H1 (cell line): ENCODE measurements around the gene BBLN. TPM values are rescaled to one million over a fixed set of nuclear protein-coding genes. Genes with fewer than 3 reads are reported as not detected.
A peak's percentile ranks its signal among the peaks of the same experiment; 100 is the strongest.

Experiments used
- CTCF ChIA-PET: fragments of 300-600 bp; sonication (Branson Sonifier 250); formaldehyde crosslinking; loops from one replicate; lab custom pipeline; 2021; ENCODE audit not compliant: partially characterized antibody; lab: Charles Lee
- POLR2A ChIA-PET: fragments of 300-600 bp; sonication (Branson Sonifier 250); formaldehyde crosslinking; loops from one replicate; lab custom pipeline; 2021; ENCODE audit warnings: inconsistent platforms; ENCODE audit not compliant: partially characterized antibody; lab: Charles Lee
- DNase-seq, 2 experiments: peaks; one replicate each; pipeline versions ENCODE4 v3.0.0 to v3.0.0-alpha.2; 2010 to 2022; ENCODE audit warnings: low spot score in 2 of 2, low read depth in 1 of 2, mixed read lengths in 1 of 2
- FAIRE-seq: peaks from 2 replicates; lab custom pipeline; 2011; peaks lifted over from hg19 to GRCh38; lab: Jason Lieb, UNC
- H2AFZ ChIP-seq: 2 replicates; pipeline ENCODE4 v1.8.1; 2012; ENCODE audit warnings: low read length, inconsistent platforms
- H2AK5ac ChIP-seq: 2 replicates; pipeline ENCODE4 v1.6.1; 2013; ENCODE audit warnings: low read depth, low read length
- H2BK120ac ChIP-seq: replicated peaks from 2 replicates; pipeline ENCODE3; 2013; ENCODE audit warnings: low read depth, low read length, inconsistent platforms
- H2BK12ac ChIP-seq: 2 replicates; pipeline ENCODE4 v1.6.1; 2013; ENCODE audit warnings: low read depth, low read length
- H2BK15ac ChIP-seq: 2 replicates; pipeline ENCODE4 v1.6.1; 2013; ENCODE audit warnings: low read length
- H2BK20ac ChIP-seq: 2 replicates; pipeline ENCODE4 v1.6.1; 2013; ENCODE audit warnings: low read length
- H2BK5ac ChIP-seq: 2 replicates; pipeline ENCODE4 v1.6.1; 2013; ENCODE audit warnings: low read depth, low read length
- H3K14ac ChIP-seq: 2 replicates; pipeline ENCODE4 v1.6.1; 2013; ENCODE audit warnings: inconsistent platforms; ENCODE audit not compliant: insufficient read length
- H3K18ac ChIP-seq: 2 replicates; pipeline ENCODE4 v1.6.1; 2013; ENCODE audit warnings: low read length; ENCODE audit errors: extremely low read depth
- H3K23ac ChIP-seq: 2 replicates; pipeline ENCODE4 v1.6.1; 2013; ENCODE audit warnings: inconsistent platforms; ENCODE audit not compliant: insufficient read length
- H3K23me2 ChIP-seq: 2 replicates; pipeline ENCODE4 v1.6.1; 2013; ENCODE audit warnings: low read depth, low read length
- H3K27ac ChIP-seq: 2 replicates; pipeline ENCODE4 v1.6.1; 2011; ENCODE audit warnings: low read depth, low read length, inconsistent platforms
- H3K27me3 ChIP-seq, 4 experiments: replicated peaks in 1 of 4; 1 replicate in 1 of 4; 2 replicates in 3 of 4; pipeline versions ENCODE4 v1.6.1 to v1.8.1; 2011 to 2013; ENCODE audit warnings: low read length in 3 of 4, mild to moderate bottlenecking in 3 of 4, inconsistent platforms in 2 of 4, mixed read lengths in 2 of 4, moderate library complexity in 1 of 4; ENCODE audit not compliant: control insufficient read depth in 3 of 4, insufficient read depth in 3 of 4; ENCODE audit errors: extremely low read depth in 1 of 4
- H3K36me3 ChIP-seq, 4 experiments: 2 replicates each; pipeline versions ENCODE4 v1.6.1 to v1.8.1; 2011 to 2013; ENCODE audit warnings: mild to moderate bottlenecking in 4 of 4, low read length in 3 of 4, moderate library complexity in 2 of 4, control low read depth in 1 of 4, inconsistent platforms in 1 of 4; ENCODE audit not compliant: insufficient read depth in 4 of 4, control insufficient read depth in 2 of 4
- H3K4ac ChIP-seq: replicated peaks from 2 replicates; pipeline ENCODE3; 2013; ENCODE audit warnings: low read length, low read depth, mixed read lengths, inconsistent platforms; ENCODE audit not compliant: insufficient read length
- H3K4me1 ChIP-seq, 4 experiments: replicated peaks in 1 of 4; 1 replicate in 1 of 4; 2 replicates in 3 of 4; pipeline versions ENCODE4 v1.6.1 to v1.8.1; 2011 to 2013; ENCODE audit warnings: low read length in 3 of 4, inconsistent platforms in 2 of 4, mixed read lengths in 1 of 4; ENCODE audit not compliant: insufficient read depth in 4 of 4, control insufficient read depth in 3 of 4
- H3K4me2 ChIP-seq, 2 experiments: 2 replicates each; pipeline versions ENCODE4 v1.6.1 to v1.8.1; 2011 to 2013; ENCODE audit warnings: low read depth in 2 of 2, low read length in 2 of 2, control low read depth in 1 of 2, inconsistent platforms in 1 of 2, mild to moderate bottlenecking in 1 of 2; ENCODE audit not compliant: insufficient read depth in 1 of 2
- H3K4me3 ChIP-seq, 4 experiments: fragments of 200-600, 300-600 bp in 1 of 4; sonication (generic), shearing (Covaris generic), sonication (Bioruptor Twin) in 1 of 4; 2 replicates each; pipeline versions ENCODE4 v1.5.1 to v1.8.1; 2011 to 2016; ENCODE audit warnings: low read length in 4 of 4, low read depth in 3 of 4, control low read depth in 2 of 4, inconsistent platforms in 2 of 4, mild to moderate bottlenecking in 2 of 4, mixed read lengths in 1 of 4, moderate library complexity in 1 of 4; ENCODE audit not compliant: insufficient read depth in 2 of 4; ENCODE audit errors: extremely low read depth in 1 of 4
- H3K56ac ChIP-seq: replicated peaks from 2 replicates; pipeline ENCODE3; 2013; ENCODE audit warnings: low read depth, mild to moderate bottlenecking, mixed read lengths, low read length, inconsistent platforms; ENCODE audit not compliant: insufficient read length
- H3K79me1 ChIP-seq: 2 replicates; pipeline ENCODE4 v1.6.1; 2013; ENCODE audit warnings: low read depth, low read length, control low read depth
- H3K79me2 ChIP-seq, 2 experiments: 2 replicates each; pipeline versions ENCODE4 v1.6.1 to v1.8.1; 2012 to 2013; ENCODE audit warnings: low read length in 2 of 2, mild to moderate bottlenecking in 2 of 2, inconsistent platforms in 1 of 2; ENCODE audit not compliant: insufficient read depth in 2 of 2, control insufficient read depth in 1 of 2
- H3K9ac ChIP-seq, 4 experiments: replicated peaks in 1 of 4; 1 replicate in 1 of 4; 2 replicates in 3 of 4; pipeline versions ENCODE4 v1.6.1 to v1.8.1; 2011 to 2013; ENCODE audit warnings: low read depth in 3 of 4, low read length in 3 of 4, control low read depth in 2 of 4, mild to moderate bottlenecking in 2 of 4, moderate library complexity in 2 of 4, inconsistent platforms in 1 of 4; ENCODE audit errors: extremely low read depth in 1 of 4
- H3K9me3 ChIP-seq, 2 experiments: 2 replicates each; pipeline versions ENCODE4 v1.6.1 to v1.8.1; 2012 to 2013; ENCODE audit warnings: mild to moderate bottlenecking in 2 of 2, moderate library complexity in 2 of 2, control low read depth in 1 of 2, inconsistent platforms in 1 of 2, low read depth in 1 of 2, low read length in 1 of 2, mixed read lengths in 1 of 2; ENCODE audit not compliant: insufficient read depth in 2 of 2
- H4K20me1 ChIP-seq, 2 experiments: replicated peaks in 1 of 2; 2 replicates each; pipeline versions ENCODE3 to v1.8.1; 2011 to 2013; ENCODE audit warnings: inconsistent platforms in 2 of 2, low read length in 2 of 2, mild to moderate bottlenecking in 1 of 2; ENCODE audit not compliant: insufficient read depth in 2 of 2, control insufficient read depth in 1 of 2
- H4K5ac ChIP-seq: 2 replicates; pipeline ENCODE4 v1.6.1; 2013; ENCODE audit warnings: low read length, low read depth, mixed read lengths, inconsistent platforms; ENCODE audit not compliant: insufficient read length
- H4K8ac ChIP-seq: 2 replicates; pipeline ENCODE4 v1.8.0; 2013; ENCODE audit warnings: mild to moderate bottlenecking, moderate library complexity, low read length, inconsistent platforms; ENCODE audit not compliant: insufficient read depth; ENCODE audit errors: extremely low read depth
- H4K91ac ChIP-seq: replicated peaks from 2 replicates; pipeline ENCODE3; 2013; ENCODE audit warnings: low read length, mixed read lengths, inconsistent platforms; ENCODE audit not compliant: insufficient read length
- BRCA1 ChIP-seq: IDR thresholded peaks from 2 replicates; pipeline ENCODE4 v1.6.1; 2012; ENCODE audit warnings: low read depth, low read length, improper control_type of control experiment
- E2F6 ChIP-seq: IDR thresholded peaks from 2 replicates; pipeline ENCODE4 v1.6.1; 2012; ENCODE audit warnings: inconsistent platforms
- KDM1A ChIP-seq: fragments of 200-600, 300-600 bp; sonication (generic); IDR thresholded peaks from 2 replicates; pipeline ENCODE4 v1.7.1; 2016; ENCODE audit warnings: mild to moderate bottlenecking, low read length, borderline replicate concordance
- PHF8 ChIP-seq: fragments of 200-600 bp; sonication (generic); conservative IDR thresholded peaks from 2 replicates; pipeline ENCODE4 v1.7.1; 2012; ENCODE audit warnings: low read depth, mild to moderate bottlenecking, inconsistent platforms, low read length, moderate library complexity
- RAD21 ChIP-seq, 2 experiments: IDR thresholded peaks in 1 of 2; conservative IDR thresholded peaks in 1 of 2; 2 replicates each; pipeline ENCODE4 v1.6.1; 2011; ENCODE audit warnings: low read depth in 2 of 2, low read length in 2 of 2, improper control_type of control experiment in 1 of 2, inconsistent platforms in 1 of 2, mild to moderate bottlenecking in 1 of 2, moderate library complexity in 1 of 2
- WGBS, 2 experiments: shearing (Covaris generic) in 1 of 2; methylation state at CpG; one replicate each; pipeline versions ENCODE4 v1.1.6 to v1.1.7; 2013 to 2015; ENCODE audit warnings: low lambda C conversion rate in 2 of 2, mixed read lengths in 2 of 2, inconsistent platforms in 1 of 2, low coverage in 1 of 2, missing lambda C conversion rate in 1 of 2; ENCODE audit not compliant: insufficient replicate concordance in 2 of 2, insufficient coverage in 1 of 2, insufficient read length in 1 of 2; ENCODE audit errors: extremely low coverage in 1 of 2, missing lambda C conversion rate in 1 of 2; 5-methylcytosine and 5-hydroxymethylcytosine counted together
- polyA plus RNA-seq, 7 experiments: library from polyadenylated mRNA; depleted of rRNA in 3 of 7; stranded (reverse) in 5 of 7; unstranded in 2 of 7; fragments of >200 nt in 5 of 7; fragments of 200-250 nt in 2 of 7; gene quantifications; 1 replicate in 5 of 7; 2 replicates in 1 of 7; 4 replicates in 1 of 7; pipeline versions ENCODE4 v1.2.1 to v1.2.3, GENCODE V29; 2011 to 2013; ENCODE audit warnings: missing spikeins in 2 of 7, mixed read lengths in 2 of 7
- total RNA-seq: library from RNA; stranded (reverse); fragmentation: NEBNext Ultra II Directional; extraction: Animal tissue kit (Norgen Biotek cat#: 25700); gene quantifications from 2 replicates; pipeline ENCODE4 v1.2.1, GENCODE V29; 2021
- TF ChIP-seq, protein P1 (sequence below), 3 experiments: IDR thresholded peaks; 1 replicate in 2 of 3; 2 replicates in 1 of 3; pipeline versions ENCODE4 v1.5.1 to v1.6.1; 2011; ENCODE audit warnings: low read length in 3 of 3, mild to moderate bottlenecking in 3 of 3, inconsistent platforms in 2 of 3, low read depth in 1 of 3, moderate library complexity in 1 of 3; ENCODE audit not compliant: insufficient read depth in 1 of 3; ENCODE audit errors: control extremely low read depth in 1 of 3

BBLN gene
- total and polyA plus RNA-seq, 2 of the 8 experiments (the other 6 are each of a cell fraction or from before 2014, with no cell fraction given): 63.1 to 164 TPM

- no peak overlapping the region for H3K4me3 ChIP-seq
- H3K23me2 ChIP-seq: peaks cover 6% of the 10 kb centered on the region; the same call in 1 of the 2 replicates
- ChIA-PET CTCF (interaction anchor here (1.4 kb wide), 2 partner anchors 13 to 47 kb away, joined by 3 read pairs; no protein-coding TSS in a partner anchor), POLR2A (interaction anchor here (2.2 kb wide), 1 partner anchor 9 kb away, joined by 7 read pairs; no protein-coding TSS in a partner anchor)
- no peak overlapping the region for H4K8ac ChIP-seq
- no peak overlapping the region for H3K9ac ChIP-seq
- no peak overlapping the region for H3K4ac ChIP-seq
- no peak overlapping the region for H3K23ac ChIP-seq
- H3K27ac ChIP-seq: no peak overlapping the region
- H3K79me2 ChIP-seq: peaks cover 0 to 3% of the 10 kb centered on the region in 2 experiments; a peak in 1 of 4 replicates
- H2BK20ac ChIP-seq: no peak overlapping the region
- no peak overlapping the region for H4K91ac ChIP-seq
- no peak overlapping the region for H3K14ac ChIP-seq
- FAIRE-seq (no peak), DNase-seq (no peak)
- no peak overlapping the region for H2BK12ac ChIP-seq
- H3K56ac ChIP-seq: no peak overlapping the region
- H4K20me1 ChIP-seq: peaks cover 0 to 7% of the 10 kb centered on the region in 2 experiments
- H2AK5ac ChIP-seq: peak overlapping the region; percentile 5; the same call in 1 of the 2 replicates
- peaks cover 3 to 11% (median 9%) of the 10 kb centered on the region in 4 experiments; a peak in 6 of 7 replicates for H3K4me1 ChIP-seq
- no peaks in the 10 kb centered on the region for H3K9me3 ChIP-seq
- H2AFZ ChIP-seq: no peak overlapping the region
- no peaks in the 10 kb centered on the region; the same call in 1 of the 2 replicates for H3K79me1 ChIP-seq
- no peak overlapping the region for H3K18ac ChIP-seq
- TF ChIP-seq RAD21 (IDR thresholded peaks at IDR 0.05 in 1 of 2, conservative IDR thresholded peaks at IDR 0.05 in 1 of 2; ENCODE audit: low read depth in 2 of 2, low read length in 2 of 2): peak in 1 of 2 experiments; percentile 19; a peak in 1 of 4 replicates
- no peak for TF ChIP-seq PHF8
- TF ChIP-seq KDM1A: peak; percentile 48; the same call in 1 of the 2 replicates
- no peak for TF ChIP-seq E2F6
- no peak for TF ChIP-seq BRCA1
- TF ChIP-seq, protein P1, sequence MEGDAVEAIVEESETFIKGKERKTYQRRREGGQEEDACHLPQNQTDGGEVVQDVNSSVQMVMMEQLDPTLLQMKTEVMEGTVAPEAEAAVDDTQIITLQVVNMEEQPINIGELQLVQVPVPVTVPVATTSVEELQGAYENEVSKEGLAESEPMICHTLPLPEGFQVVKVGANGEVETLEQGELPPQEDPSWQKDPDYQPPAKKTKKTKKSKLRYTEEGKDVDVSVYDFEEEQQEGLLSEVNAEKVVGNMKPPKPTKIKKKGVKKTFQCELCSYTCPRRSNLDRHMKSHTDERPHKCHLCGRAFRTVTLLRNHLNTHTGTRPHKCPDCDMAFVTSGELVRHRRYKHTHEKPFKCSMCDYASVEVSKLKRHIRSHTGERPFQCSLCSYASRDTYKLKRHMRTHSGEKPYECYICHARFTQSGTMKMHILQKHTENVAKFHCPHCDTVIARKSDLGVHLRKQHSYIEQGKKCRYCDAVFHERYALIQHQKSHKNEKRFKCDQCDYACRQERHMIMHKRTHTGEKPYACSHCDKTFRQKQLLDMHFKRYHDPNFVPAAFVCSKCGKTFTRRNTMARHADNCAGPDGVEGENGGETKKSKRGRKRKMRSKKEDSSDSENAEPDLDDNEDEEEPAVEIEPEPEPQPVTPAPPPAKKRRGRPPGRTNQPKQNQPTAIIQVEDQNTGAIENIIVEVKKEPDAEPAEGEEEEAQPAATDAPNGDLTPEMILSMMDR (IDR thresholded peaks at IDR 0.05; ENCODE audit: control extremely low read depth in 1 of 3, insufficient read depth in 1 of 3, low read depth in 1 of 3, low read length in 3 of 3): peak in 2 of 3 experiments; percentile 5 to 20; a peak in 2 of 4 replicates
- H3K36me3 ChIP-seq: no peaks in the 10 kb centered on the region
- H2BK120ac ChIP-seq: no peak overlapping the region
- no peak overlapping the region for H2BK5ac ChIP-seq
- no peak overlapping the region for H4K5ac ChIP-seq
- H3K27me3 ChIP-seq: no peaks in the 10 kb centered on the region
- H2BK15ac ChIP-seq: no peak overlapping the region
- WGBS, 2 experiments: 89% methylated on average over 16 of the region's 16 CpGs; no CpG with 5 or more reads in 1 of the 2 experiments
- peak overlapping the region in 1 of 2 experiments; percentile 66; a peak in 2 of 4 replicates for H3K4me2 ChIP-seq
These were observed 45.4 kb downstream of the BBLN start for GRCh38 chr9:128205296-128205944.
